Hepatocyte (in vitro differentiated cells): ENCODE results near the gene C8G.

Experiments used
- CTCF ChIP-seq: fragments of 200-600 bp; sonication (generic); IDR thresholded peaks from 2 replicates; pipeline ENCODE4 v1.5.1; 2016; ENCODE audit warnings: antibody characterized with exemption, mild to moderate bottlenecking; ENCODE audit not compliant: poor library complexity
- EZH2 ChIP-seq: fragments of 200-600 bp; sonication (generic); IDR thresholded peaks from 2 replicates; pipeline ENCODE4 v1.6.1; 2016; ENCODE audit warnings: antibody characterized with exemption, mild to moderate bottlenecking, borderline replicate concordance
- EZH2phosphoT487 ChIP-seq: fragments of 200-600 bp; sonication (generic); IDR thresholded peaks from one replicate; pipeline ENCODE4 v1.6.1; 2018; ENCODE audit warnings: antibody characterized with exemption, mild to moderate bottlenecking, low read depth, moderate library complexity; ENCODE audit not compliant: unreplicated experiment, severe bottlenecking

DNA sequence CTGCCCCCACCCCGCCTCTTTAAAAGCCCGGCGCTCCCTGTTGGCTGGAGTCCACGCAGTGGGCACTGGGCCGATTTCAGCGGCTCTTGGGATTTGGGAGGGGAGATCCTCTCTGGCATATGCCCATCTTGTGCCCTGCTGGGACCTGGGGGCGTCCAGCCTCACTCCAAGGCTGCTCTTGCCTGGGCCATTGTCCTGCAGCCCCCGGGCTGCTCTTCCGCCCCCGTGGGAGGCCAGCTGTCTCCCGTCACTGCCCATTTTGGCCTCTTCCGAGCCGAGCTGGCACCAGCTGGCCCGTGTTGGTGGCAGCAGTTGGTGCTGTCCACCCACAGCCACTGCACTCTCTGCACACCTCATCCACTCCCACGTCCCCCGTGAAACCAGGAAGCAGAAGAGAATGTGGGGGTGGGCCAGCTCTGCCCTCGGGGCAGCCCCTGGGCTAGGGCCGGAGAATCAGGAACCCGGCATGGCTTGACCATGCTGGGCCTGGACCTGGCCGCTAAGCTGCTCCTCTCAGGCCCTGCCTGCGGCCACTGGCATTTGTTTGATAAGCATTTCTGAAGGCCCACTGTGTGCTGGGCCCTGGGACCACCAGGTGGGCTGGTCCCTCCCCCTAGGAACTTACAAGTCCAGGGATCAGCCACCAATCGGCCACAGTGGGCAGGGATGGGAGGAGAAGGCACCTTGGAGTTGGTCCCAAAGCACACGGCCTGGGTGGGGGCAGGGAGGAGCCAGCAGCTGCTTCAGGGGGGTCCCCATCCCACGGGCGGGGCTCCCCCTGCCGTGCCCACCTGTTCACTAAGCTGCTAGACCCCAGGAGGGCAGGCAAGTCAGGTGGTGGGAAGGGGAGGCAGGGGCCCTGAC lies 2.2 kb downstream of the C8G start:
- TF ChIP-seq CTCF, result no peak
- no peak for TF ChIP-seq EZH2
- no peak for TF ChIP-seq EZH2phosphoT487
